Testis (tissue), 3 donors: ENCODE results near the gene BHLHE40. TPM values are rescaled to one million over a fixed set of nuclear protein-coding genes. Genes with fewer than 3 reads are reported as not detected.

Experiments used
- DNase-seq: peaks from one replicate; pipeline ENCODE4 v3.0.0-alpha.2; 2019
- H3K27ac ChIP-seq, 2 donors: fragments of 200-600 bp; sonication (generic); one replicate each; pipeline ENCODE4 v1.5.1; 2019
- H3K27me3 ChIP-seq: fragments of 200-600 bp; sonication (generic); one replicate; pipeline ENCODE4 v1.5.1; 2019
- H3K36me3 ChIP-seq: fragments of 200-600 bp; sonication (generic); one replicate; pipeline ENCODE4 v1.5.1; 2017; ENCODE audit warnings: low read depth; ENCODE audit errors: missing control alignments
- H3K4me1 ChIP-seq: fragments of 200-600 bp; sonication (generic); one replicate; pipeline ENCODE4 v1.5.1; 2019
- H3K4me3 ChIP-seq, 2 donors: fragments of 200-600 bp; sonication (generic); one replicate each; pipeline ENCODE4 v1.5.1; 2017 to 2019
- H3K9me3 ChIP-seq: fragments of 200-600 bp; sonication (generic); one replicate; pipeline ENCODE4 v1.5.1; 2017
- POLR2A ChIP-seq: fragments of 450-650 bp; IDR thresholded peaks from one replicate; pipeline ENCODE4 v1.6.1; 2017; ENCODE audit warnings: antibody characterized with exemption, mild to moderate bottlenecking, moderate library complexity
- WGBS, 2 donors: methylation state at CpG; one replicate each; pipeline ENCODE4 v1.1.5; 2018; 5-methylcytosine and 5-hydroxymethylcytosine counted together
- intact Hi-C: fragments of 100-400 bp; cut with DNase I; formaldehyde crosslinking; loops from one replicate; pipeline ENCODE4 v1.15.1; 2023; ENCODE audit warnings: low total_unique reads
- polyA plus RNA-seq: library from polyadenylated mRNA; stranded (reverse); fragments of 350-450 nt; fragmentation: Illumina TruSeq; extraction: RNeasy Lipid Tissue Mini Kit (QIAGEN cat#74804); gene quantifications from one replicate; pipeline ENCODE4 v1.2.3, GENCODE V29; 2014; ENCODE audit warnings: low read depth, low replicate concordance; ENCODE audit not compliant: insufficient read depth
- total RNA-seq, 2 donors: library from RNA; depleted of rRNA; stranded (reverse); fragments of >200 nt; gene quantifications; one replicate each; pipeline ENCODE4 v1.2.3, GENCODE V29; 2016
- TF ChIP-seq, protein P1 (sequence below), 3 experiments: fragments of 450-650 bp in 2 of 3; fragments of 200-600 bp in 1 of 3; sonication (generic) in 1 of 3; IDR thresholded peaks; one replicate each; pipeline ENCODE4 v1.5.1; 2016 to 2019; ENCODE audit warnings: antibody characterized with exemption in 3 of 3, mild to moderate bottlenecking in 2 of 3, moderate library complexity in 1 of 3

BHLHE40 gene
- total and polyA plus RNA-seq, 3 donors from 2014 or later: 26.2 to 40.6 (median 28.7) TPM

DNA sequence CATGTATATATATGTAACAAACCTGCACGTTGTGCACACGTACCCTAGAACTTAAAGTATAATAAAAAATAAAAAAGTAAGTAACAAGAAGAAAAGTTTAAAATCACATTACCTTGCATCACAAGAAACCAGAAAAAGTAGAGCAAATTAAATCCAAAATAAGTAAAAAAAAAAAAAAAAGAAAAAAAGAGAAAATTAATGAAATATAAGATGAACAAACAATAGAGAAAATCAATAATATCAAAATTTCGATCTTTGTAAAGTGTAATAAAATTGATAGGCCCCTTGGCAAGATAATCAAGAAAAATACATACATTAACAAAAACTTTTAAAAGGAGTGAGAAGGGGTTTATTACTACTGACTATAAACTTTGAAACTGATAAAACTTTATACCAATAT is 7.4 kb upstream of the BHLHE40 start:
- WGBS, 2 donors: 93 to 96% methylated on average over 3 of the region's 3 CpGs
- TF ChIP-seq, protein P1, sequence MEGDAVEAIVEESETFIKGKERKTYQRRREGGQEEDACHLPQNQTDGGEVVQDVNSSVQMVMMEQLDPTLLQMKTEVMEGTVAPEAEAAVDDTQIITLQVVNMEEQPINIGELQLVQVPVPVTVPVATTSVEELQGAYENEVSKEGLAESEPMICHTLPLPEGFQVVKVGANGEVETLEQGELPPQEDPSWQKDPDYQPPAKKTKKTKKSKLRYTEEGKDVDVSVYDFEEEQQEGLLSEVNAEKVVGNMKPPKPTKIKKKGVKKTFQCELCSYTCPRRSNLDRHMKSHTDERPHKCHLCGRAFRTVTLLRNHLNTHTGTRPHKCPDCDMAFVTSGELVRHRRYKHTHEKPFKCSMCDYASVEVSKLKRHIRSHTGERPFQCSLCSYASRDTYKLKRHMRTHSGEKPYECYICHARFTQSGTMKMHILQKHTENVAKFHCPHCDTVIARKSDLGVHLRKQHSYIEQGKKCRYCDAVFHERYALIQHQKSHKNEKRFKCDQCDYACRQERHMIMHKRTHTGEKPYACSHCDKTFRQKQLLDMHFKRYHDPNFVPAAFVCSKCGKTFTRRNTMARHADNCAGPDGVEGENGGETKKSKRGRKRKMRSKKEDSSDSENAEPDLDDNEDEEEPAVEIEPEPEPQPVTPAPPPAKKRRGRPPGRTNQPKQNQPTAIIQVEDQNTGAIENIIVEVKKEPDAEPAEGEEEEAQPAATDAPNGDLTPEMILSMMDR (IDR thresholded peaks at IDR 0.05): no peak
- no peak for TF ChIP-seq POLR2A
- no peak overlapping the region for H3K4me3 ChIP-seq
- H3K27ac ChIP-seq: no peak overlapping the region
- no peak for DNase-seq
- no peaks in the 10 kb centered on the region for H3K36me3 ChIP-seq
- no peaks in the 10 kb centered on the region for H3K9me3 ChIP-seq
- H3K27me3 ChIP-seq: no peaks in the 10 kb centered on the region
- peaks cover 2% of the 10 kb centered on the region for H3K4me1 ChIP-seq
- intact Hi-C loops: no loop called here

DNA sequence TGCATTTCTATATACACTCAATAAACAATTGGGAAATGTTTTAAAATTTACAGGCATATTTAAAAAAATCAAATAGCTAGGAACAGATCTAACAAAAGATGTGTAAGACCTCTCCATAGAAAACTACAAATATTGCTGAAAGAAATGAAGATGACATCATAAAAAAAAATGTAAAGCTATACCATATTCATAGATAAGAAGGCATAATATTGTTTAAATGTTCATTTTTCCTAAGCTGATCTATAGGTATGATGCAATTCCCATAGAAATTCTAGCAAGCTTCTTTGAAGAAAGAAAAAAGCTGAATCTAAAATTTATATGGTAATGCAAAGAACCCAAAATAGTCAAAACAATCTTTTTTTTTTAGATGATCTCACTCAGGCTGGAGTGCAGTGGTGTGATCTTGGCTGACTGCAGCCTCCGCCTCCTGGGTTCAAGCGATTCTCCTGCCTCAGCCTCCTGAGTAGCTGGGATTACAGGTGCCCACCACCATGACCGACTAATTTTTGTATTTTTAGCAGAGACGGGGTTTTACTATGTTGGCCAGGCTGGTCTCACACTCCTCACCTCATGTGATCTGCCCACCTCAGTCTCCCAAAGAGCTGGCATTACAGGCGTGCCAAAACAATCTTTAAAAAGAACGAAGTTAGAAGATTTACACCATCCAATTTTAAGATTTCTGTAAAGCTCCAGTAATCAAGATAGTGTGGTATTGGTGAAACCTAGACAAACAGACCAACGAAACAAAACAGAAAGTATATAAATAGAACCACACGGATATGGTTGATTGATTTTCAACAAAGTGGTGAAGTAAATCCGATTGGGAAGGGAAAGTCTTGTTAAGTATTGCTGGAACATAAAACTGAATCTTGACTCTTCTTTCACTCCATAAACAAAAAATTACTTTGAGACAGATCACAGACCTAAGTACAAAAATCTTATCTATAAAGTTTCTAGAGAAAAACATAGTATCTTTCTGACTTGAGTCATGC is 6.3 kb upstream of the BHLHE40 start:
- H3K9me3 ChIP-seq: no peaks in the 10 kb centered on the region
- peak overlapping the region in 1 of 2 donors; percentile 46 for H3K27ac ChIP-seq
- no peak for DNase-seq
- WGBS, 2 donors: 74 to 80% methylated on average over 9 of the region's 9 CpGs
- H3K36me3 ChIP-seq: no peaks in the 10 kb centered on the region
- no peaks in the 10 kb centered on the region for H3K27me3 ChIP-seq
- intact Hi-C loops: no loop called here
- H3K4me1 ChIP-seq: peaks cover 8% of the 10 kb centered on the region
- no peak for TF ChIP-seq POLR2A
- TF ChIP-seq, protein P1 (IDR thresholded peaks at IDR 0.05): no peak
- H3K4me3 ChIP-seq: no peak overlapping the region

DNA sequence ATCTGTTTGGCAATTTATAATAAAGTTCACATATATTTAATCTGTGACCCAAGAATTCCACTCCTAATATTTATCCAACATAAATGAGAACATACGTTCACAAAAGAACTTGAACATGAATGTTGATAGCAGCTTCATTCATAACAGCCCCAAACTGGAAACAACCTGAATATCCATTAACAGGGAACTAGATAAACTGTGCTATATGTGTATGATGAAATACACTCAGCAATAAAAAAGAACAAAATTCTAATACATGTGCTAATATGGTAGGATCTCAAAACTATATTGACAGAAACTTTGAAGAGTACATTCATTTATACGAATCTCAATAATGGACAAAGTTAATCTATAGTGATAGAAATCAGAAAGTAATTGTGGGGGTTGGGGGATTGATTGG is 5.1 kb upstream of the BHLHE40 start:
- Histone ChIP-seq H3K4me1 (peaks cover 8% of the 10 kb centered on the region), H3K27ac (peak overlapping the region in 1 of 2 donors; percentile 7), H3K9me3 (no peaks in the 10 kb centered on the region), H3K4me3 (no peak overlapping the region), H3K27me3 (no peaks in the 10 kb centered on the region), H3K36me3 (no peaks in the 10 kb centered on the region)
- intact Hi-C loops: no loop called here
- TF ChIP-seq, protein P1 (IDR thresholded peaks at IDR 0.05): no peak
- no peak for TF ChIP-seq POLR2A
- DNase-seq: no peak
- 80 to 84% methylated on average over 2 of the region's 2 CpGs for WGBS, 2 donors

DNA sequence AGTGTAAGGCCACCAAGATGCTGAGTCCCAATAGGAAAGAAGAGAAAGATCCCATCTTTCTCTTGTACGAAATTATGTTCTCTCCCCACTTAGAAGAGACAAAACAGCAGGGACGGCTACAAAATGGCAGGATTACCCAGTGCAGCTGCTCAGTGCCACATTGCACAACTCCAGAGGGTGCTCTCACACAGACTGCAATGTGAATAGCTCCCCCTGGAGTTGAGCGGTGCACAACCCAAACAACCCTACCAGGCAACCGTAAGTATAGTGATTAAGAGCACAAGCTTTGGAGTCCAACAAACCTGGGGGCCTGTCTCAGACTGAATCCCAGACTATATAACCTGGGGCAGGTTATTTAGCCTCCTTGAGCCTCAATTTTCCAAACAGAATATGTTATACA is 3.1 kb upstream of the BHLHE40 start:
- H3K27me3 ChIP-seq: no peaks in the 10 kb centered on the region
- H3K36me3 ChIP-seq: no peaks in the 10 kb centered on the region
- intact Hi-C loops: no loop called here
- peaks cover 8% of the 10 kb centered on the region for H3K4me1 ChIP-seq
- no peaks in the 10 kb centered on the region for H3K9me3 ChIP-seq
- DNase-seq: peak; percentile 80
- no peak overlapping the region for H3K4me3 ChIP-seq
- 51 to 57% methylated on average over 4 of the region's 4 CpGs for WGBS, 2 donors
- peak overlapping the region; percentile 41 to 97 for H3K27ac ChIP-seq
- no peak for TF ChIP-seq POLR2A
- TF ChIP-seq, protein P1 (IDR thresholded peaks at IDR 0.05): peak; percentile 35 to 53 (median 48)
